Endometrium (tissue), 2 donors: ENCODE results near the gene CADPS2.

Experiments used
- FAIRE-seq: peaks from 2 replicates; lab custom pipeline; 2012; peaks lifted over from hg19 to GRCh38; lab: Jason Lieb, UNC
- donor health status: control.
- donor health status: control.

Gene CADPS2

DNA sequence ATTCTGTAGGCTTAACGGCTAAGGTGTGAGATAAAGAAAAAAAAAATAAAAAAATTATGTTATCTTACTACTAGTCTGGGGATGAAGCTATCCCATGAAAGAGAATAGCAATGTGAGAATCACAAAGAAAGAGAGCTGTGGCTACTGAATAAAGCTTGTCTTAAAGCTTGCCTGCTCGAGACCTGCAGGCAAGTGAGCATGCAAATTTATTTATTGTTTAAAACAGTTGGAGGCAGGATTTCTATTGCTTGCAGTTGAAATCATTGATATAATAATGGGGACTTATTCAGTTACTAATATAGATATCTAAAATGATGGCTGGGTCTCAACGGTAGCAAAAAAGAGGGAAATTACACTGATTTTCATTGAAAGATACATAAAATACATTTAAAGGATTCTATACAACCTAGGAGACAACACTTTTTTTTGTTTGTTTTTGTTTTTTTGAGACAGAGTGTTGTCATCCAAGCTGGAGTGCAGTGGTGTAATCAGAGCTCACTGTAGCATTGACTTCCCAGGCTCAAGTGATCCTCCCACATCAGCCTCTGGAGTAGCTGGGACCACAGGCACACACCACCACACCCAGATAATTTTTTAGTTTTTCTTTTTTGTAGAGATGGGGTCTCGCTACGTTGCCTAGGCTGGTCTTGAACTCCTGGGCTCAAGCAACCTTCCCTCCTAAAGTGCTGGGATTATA, 437.2 kb downstream of the CADPS2 start:
- no peak for FAIRE-seq

DNA sequence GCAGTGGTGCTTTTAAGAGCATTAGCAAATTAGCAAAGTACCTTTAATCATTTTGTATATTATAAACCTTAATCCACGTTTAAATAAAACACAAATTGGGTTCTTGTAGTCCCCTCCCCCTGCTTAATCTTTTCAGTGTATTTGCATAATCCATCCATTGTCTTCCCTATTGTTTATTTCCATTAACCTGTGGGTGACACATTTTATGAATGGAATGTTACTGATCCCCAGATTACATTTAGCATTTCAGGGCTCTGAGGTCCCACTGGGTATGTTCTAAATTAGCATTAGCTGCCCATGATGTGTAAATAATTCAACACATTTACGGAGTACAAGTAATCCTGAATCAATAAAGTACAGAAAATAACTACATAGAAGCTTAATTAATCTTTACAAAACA, 443.3 kb downstream of the CADPS2 start:
- FAIRE-seq = no peak

DNA sequence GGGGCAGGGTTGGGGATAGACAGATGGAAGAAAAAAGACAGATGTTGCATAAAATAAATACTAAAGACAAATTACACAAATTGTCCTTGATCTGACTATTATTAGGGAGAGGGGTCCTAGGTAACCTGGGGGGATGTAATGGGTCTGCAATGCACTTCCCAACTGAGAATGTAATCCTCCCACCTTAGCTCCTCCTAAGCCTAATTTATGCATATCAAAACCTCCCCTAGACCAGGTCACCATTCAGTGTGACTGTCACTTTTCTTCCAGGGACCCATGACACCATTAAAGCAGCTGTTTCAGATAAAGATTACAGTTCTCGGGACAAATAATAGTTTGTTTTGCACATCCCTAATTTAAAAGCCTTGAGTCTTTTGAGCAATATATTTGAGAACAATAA, 447.8 kb downstream of the CADPS2 start:
- no peak for FAIRE-seq

DNA sequence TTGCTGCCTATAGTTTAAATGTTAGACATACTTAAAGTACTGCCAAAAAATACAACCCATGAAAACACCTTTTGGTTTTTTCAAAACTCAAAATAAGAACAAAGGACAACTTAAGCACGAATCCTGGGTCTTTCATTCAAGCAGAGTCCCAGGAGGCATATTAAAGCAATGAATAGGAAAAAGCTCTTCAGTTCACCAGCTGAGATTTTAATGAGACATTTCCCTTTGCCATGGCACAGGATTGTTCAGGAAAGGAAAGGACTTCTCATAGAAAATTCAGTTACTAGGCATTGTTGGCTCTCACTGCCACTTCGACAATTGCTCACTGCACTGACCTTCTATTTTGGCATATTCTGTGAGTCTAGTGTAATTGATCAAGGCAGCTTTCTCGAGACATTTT, 448.3 kb downstream of the CADPS2 start:
- no peak for FAIRE-seq

DNA sequence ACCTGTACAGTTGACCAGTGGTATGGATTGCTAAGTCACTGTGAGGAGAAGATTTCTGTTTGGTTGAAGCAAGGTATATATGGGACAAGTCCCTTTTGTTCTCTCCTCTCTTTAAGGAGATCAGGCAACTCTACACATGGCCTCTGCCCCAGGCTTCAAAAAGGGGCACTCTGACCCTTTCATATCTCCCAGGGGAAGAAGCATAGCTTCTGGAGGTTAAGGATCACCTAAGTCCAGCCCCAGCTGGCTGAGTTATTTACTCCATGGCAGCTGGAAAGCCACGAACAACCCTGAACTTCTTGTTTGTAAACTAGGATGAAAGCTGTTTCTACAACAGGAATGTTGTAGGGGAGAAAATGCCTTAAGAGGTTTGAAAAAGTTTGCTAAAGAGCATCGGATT, 452.5 kb downstream of the CADPS2 start:
- FAIRE-seq = no peak

DNA sequence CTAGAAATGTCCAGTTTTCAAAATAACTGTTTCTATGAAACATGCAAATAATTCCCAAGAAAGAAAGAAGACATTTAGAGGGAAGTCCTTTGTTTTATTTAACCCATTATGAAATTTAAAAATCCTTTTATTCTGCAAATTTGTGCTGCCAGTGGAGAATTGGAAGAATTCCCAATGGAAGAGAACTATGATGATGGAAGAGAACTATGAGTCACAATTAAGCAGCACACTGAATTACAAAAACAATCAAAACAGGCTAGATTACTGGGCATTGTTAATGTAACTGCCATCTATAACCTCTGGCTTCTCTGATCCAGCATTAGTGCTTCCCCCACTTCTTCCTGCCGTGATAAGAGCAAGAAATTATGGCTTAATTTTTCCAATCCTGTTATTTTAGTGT, 455.6 kb downstream of the CADPS2 start:
- FAIRE-seq = no peak

DNA sequence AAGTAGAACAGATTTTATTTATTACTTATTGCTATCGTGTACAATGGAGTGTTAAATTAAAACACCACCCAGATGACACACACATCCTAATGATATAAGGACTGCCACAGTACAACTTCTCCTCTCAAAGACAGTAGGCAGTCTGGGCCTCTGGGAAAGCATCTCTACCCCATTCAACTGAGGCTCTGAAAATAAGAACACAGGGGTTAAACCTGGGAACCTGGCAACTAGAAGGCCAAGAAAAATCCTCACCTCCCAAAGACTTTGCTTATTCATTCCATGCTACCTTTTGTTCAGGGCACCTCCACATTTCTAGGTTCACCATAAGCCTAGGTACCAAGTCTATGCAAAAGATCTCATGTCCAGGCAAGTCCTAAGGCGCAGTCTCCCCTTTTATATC, 456.3 kb downstream of the CADPS2 start:
- FAIRE-seq = no peak

DNA sequence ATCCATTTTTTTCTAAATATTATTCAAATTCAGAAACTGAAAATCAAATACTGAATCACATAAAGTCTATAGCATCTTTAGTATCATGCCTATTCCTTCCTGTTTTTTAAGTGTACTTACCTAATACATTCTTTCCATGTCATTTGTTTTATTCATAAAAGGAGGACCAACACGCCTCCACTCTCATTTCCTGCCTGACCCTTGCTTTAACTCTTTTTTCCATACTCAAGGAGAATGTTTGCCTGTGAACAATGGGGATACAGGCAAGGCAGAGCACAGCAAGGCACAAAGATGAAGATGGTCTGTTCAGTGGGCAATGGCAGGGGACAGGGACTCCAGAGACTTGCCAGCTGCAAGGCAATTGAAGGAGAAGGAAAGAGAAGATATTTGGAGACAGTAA, 460.5 kb downstream of the CADPS2 start:
- FAIRE-seq = no peak

DNA sequence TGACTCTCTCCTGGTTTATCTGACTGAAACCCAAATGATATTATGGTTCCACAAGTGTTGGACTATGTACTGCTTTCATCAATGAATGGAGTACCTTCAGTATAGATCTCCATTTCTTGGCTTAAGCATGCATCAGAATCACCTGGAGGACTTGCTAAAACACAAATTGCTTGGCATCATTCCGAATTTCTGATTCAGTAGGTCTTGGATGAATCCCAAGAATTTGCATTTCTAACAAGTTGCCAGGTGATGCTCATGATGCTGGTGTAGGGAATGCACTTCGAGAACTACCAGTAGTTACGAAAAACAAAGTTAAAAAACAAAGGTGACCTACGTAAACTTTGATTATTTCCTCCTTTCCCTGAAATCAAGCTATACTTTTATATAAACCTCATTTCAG, 462.7 kb downstream of the CADPS2 start:
- FAIRE-seq = no peak

DNA sequence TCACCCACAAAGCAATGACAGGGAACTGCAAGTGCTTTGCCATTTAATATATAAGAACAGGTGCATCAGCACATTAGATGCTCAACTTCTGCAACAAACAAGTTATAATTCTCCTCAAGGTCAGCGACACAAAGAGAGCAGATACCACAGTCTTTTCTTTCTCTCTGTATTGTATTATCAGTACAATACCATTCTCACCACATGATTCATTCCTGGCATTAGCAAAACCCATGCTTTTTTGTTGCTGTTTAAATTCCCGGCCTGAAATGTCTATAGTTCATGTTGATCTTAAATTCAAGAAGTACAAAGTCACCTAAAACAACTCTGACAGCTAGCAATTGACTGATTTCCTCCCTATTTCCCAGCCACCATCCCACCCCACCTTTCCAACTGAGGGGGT, 469.9 kb downstream of the CADPS2 start:
- FAIRE-seq = no peak

DNA sequence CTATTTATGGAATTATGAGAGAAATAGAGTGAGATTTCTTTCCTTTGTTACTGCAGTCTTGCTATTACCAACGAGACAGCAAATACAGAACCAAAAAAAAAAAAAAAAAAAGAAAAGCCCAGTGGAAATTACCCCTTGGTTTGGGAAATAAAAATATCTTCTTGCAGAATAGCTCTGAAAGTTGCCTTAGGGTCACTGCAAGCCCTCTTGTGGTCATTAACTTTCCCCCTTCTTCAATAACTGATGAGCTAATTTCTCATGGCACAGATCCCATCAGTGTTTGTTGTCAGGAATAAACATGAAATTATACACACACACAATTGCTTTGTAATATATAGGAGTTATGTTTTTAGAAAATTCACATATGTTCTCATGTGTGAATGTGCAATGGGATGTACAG, 470.8 kb downstream of the CADPS2 start:
- no peak for FAIRE-seq

DNA sequence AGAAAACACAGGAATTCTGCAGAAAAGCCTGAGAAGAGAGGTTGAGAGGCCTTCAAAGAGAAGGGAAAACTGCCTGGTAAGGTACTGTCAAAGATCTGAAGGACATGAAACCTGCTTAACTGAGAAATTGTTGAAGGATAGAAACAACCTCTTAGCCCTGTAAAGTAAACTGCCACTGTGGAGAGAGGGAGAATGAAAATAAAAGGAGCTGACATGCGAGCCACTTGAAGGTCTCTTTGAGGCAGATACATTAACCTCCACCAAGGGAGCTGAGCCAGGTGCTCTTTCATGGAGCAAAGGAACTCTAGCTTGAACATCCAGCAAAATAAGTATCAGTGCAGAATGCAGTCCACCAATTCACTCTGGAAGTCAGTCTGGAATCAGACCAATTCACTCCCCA, 472.9 kb downstream of the CADPS2 start:
- no peak for FAIRE-seq

DNA sequence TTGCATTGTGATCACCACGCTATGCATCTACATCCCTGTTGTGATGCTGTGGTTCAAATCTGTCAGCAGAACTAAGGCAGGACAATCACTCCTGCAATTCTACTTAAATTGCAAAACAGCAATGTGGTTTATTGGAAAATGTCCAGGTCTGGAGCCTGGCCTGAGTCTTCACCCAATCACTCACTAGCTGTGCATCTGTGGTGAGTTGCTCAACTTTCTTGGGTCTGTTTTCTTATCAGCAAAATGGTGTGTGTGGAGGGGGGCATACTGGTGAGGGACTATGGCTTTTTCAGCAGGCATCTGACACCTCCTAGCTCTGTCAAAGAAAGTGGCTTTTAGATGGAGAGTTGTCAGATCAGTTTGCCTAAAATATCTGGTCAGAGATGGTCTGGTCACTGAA, 473.4 kb downstream of the CADPS2 start:
- FAIRE-seq = no peak

DNA sequence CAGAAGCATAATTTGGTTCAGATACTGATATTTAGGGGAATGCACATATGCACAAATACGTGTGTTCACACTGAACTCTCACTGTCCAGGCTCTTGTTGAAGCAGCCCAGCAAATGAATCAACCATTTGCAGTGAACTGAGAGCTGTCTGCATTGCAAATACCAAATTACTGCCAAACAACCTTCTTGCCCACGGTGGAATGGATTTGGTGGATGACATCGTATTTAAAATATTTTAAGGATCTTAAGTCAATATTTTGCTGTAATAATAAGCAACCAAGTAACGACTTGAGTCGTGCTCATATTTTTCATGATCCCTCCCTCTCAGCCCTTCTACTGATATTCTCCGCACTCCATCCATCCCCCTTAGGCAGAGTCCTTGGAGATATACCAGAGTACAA, 473.8 kb downstream of the CADPS2 start:
- no peak for FAIRE-seq

DNA sequence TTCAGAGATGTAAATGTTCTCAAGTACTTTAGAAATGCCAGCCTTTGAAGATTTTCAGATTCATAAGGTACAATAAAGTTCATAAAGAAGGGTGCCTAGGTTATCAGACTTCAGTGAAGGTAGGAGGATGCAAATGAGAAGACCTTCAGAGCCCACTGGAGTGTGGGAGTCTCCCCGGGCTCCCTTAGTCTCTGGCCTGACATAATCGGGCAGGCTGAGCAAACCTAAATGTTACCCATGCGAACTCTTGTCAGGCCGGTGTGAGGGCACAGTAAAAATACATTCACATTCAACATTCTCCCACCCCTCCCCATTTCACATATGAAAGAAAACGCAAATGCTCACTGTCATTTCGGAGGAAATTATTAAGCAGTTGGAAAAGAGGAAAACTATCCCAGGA, 479.1 kb downstream of the CADPS2 start:
- no peak for FAIRE-seq

DNA sequence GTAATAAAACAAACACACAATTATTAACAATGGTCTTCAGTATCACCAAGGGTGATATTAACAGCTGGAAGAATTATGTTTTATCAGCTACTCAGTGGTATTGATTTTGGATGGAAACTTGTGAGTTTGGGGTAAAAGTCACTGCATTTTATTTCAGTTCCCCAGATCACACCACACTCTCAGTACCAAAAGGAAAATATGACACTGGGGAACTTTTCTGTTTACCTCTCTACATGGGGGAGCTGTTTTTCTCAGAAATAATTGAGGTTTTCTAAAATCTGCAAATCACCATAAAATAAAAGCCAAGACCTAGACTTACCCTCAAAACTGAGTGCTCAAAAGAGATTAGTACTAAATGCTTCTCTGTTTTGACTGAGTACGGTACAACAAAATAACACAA, 483.1 kb downstream of the CADPS2 start:
- FAIRE-seq = no peak

DNA sequence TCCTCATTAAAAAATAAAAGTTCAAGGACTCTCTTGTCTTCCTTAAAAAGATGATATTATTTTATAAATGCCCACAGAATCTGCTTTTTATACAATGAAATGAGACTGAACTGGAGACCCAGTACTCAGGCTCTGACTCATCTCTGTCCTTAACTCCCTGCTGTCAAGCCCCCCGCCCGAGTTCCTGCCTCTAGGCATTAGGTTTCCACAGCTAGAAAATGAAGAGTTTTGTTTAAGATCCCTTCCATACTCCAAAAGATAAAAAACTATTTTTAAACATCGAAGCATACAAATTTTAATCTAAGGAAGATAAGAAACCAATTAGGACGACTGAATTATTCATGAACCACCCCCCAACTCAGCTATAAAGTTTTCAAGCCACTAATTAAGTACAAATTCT, 484.0 kb downstream of the CADPS2 start:
- FAIRE-seq = no peak

DNA sequence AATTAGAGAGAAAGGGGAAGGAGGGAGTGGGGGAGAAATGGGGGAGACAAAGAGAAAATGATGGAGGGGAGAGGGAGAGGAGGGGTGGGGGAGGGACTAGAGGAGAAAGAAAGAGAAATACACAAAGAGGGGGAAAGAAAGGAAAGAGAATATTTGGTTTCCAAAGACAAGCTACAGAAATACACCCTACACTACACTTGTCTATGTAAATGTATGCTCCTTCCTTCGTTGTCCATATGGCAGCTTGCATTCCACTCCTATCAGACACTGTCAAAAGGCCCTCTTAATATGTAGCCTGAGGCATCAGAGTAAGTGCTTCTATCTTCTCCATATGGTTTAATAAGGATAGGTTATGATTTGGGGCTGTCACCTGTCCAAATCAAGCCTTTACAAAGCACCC, 488.9 kb downstream of the CADPS2 start:
- FAIRE-seq = no peak

DNA sequence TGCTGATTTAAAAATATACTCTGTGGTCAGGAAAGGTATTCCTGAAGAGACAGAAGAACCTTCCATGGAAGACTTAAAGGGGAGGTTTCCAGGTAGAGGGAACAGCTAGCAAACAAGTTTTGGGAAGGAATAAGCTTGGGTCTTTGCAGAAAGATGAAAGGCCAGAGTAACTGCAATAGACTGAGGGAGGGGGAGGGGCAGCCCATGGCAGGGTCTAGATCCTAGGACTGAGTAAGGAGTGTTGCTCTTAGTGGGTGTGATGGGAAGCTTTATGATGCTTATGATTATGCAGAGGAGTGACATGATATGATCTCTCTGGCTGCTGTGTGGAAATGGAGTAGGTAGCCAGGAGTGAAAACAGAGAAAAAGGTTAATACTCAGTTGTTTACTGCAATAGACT, 491.7 kb downstream of the CADPS2 start:
- FAIRE-seq = no peak

DNA sequence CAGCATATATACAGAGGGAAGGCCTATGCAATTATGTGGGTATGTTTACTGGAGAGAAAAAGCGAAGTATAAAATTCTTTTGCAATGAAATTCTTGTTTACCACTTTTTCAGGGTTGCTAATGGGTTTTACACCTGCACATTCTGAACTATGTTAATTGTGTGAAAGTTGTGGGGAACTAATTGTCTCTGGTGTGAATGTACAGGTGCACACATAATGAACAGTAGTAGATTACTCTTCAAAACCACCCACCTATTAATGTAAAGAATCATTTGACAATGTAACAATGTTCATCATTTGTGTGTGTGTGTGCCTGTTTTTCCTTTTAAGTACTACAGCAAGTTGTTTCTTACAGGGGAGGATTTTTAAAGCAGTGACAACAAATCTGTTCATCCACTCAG, 501.7 kb downstream of the CADPS2 start:
- FAIRE-seq = no peak

DNA sequence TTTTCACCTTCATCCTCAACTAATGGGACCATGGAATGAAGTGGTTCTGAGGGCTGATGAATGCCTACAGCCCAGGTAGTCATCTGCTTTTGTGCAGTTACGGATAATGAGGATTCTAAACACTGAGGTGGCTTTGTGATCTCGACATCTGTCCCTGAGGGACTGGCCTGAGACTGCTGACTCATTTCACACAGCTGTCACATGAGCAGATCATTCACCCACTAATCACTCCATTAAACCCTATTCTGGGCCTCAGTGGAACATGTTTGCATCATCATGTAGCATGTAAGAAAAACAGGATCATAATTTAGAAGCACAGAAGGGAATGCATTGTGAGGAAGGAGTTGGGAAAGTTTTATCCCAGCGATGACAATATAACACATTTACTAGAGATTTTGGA, 502.3 kb downstream of the CADPS2 start:
- FAIRE-seq = no peak

DNA sequence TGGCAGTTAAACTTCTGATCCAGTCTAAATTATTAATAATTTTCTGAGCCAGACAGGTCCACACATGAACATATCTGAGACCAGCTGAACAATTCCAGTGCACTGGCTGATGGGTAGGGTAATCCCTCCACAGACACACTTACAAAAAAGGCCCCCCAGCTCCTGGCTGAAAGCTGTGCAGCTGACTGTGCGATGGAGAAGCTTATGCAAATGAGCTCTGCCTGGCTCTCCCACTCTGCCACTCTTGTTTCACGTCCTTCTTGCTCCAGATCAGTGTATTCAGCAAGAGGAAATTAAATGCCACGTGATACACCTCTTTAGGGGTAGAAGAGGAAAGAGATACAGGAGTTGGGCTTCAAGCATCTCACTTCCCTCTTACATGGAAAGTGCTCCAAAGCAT, 505.3 kb downstream of the CADPS2 start:
- no peak for FAIRE-seq

DNA sequence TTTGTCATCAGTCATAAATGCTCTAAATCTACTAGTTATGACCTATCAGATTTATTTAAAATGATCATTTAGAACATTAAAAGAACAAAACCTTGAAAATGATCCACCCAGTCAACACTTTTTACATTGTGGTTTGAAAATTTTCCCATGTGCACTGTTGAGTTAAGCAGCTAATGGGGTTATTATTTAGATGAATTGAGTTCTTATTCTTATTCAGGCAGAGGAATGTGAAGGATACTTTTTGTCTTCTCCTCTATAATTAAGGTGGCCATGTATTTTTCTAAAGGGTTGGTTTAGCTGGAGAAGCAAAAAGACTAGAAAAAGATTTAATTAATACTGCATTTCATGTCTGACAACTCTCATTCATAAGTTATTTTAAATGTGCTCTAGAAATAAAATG, 506.8 kb downstream of the CADPS2 start:
- FAIRE-seq = no peak

DNA sequence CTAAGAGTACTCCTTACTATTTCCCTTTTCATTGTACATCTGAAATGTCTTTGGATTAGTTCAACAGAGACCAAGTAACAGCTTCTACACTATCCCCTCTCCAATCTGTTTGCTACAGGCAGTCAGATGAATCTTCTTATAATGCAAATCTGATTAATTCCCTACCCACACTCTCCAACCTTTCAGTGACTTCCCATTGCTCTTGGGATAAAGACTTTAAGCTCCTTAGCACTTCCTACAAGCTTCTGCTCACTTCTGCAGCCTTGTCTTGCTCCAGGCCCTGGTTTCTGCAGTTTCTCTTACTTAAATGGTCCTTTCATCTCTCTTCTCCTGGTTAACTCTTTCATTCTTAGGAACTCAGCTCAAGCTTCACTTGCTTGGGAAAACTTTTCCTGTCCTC, 516.5 kb downstream of the CADPS2 start:
- no peak for FAIRE-seq

DNA sequence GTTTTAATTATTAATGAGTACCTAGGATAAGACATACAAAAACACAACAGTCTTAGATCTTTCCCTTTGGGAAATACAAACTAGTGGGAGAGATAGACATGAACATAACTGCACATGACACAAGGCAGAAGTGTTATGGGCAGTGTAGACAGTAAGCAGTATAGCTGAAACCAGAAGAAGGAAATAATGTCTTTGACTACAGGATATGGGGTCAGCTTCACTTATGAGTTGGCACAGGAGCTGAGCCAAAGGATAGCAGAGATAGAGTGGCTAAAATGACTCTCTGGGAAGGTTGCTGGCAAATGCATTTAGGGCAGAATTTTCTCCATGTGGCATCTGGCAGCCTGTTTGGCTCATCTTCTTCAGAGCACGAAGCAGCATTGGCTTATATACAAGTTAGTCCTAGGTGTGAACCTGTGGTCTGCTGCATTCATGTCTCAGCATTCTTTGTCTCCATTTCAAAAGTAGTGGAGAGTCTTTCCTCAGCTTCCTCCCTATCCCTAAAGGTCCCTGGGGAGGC, 521.4 kb downstream of the CADPS2 start:
- no peak for FAIRE-seq
